ENCODE data around the gene HK1.
"Not testable (repeated sequence)": the region's sequence is repeated elsewhere in the genome, so short reads cannot be mapped to it uniquely, and the experiment has no call there.

The HK1 gene

GRCh38 chr10:69428165-69428564 lies 149.9 kb downstream of the HK1 start:
- no peak for DNase-seq

- no peak for DNase-seq
Observed at GRCh38 chr10:69434169-69434568, 155.9 kb downstream of the HK1 start.

GRCh38 chr10:69434926-69435325 lies 156.6 kb downstream of the HK1 start:
- DNase-seq, result no peak

- no peak for DNase-seq
Observed at GRCh38 chr10:69435966-69436520, 157.7 kb downstream of the HK1 start.

- DNase-seq, result no peak
Observed at GRCh38 chr10:69437321-69438259, 159.3 kb downstream of the HK1 start.

GRCh38 chr10:69438536-69439349 lies 160.4 kb downstream of the HK1 start:
- DNase-seq, result peak; percentile 56

GRCh38 chr10:69439350-69439739 lies 161.0 kb downstream of the HK1 start:
- DNase-seq, result no peak

GRCh38 chr10:69439813-69440506 lies 161.7 kb downstream of the HK1 start:
- DNase-seq, result peak; percentile 38

- no peak for DNase-seq
Observed at GRCh38 chr10:69443354-69443753, 165.1 kb downstream of the HK1 start.

- no peak for DNase-seq
Observed at GRCh38 chr10:69445041-69445440, 166.7 kb downstream of the HK1 start.

GRCh38 chr10:69446229-69446628 lies 167.9 kb downstream of the HK1 start:
- no peak for DNase-seq

- no peak for DNase-seq
Observed at GRCh38 chr10:69446650-69447151, 168.4 kb downstream of the HK1 start.

GRCh38 chr10:69449841-69450240 lies 171.5 kb downstream of the HK1 start:
- DNase-seq, result no peak

GRCh38 chr10:69450395-69450794 lies 172.1 kb downstream of the HK1 start:
- DNase-seq, result not testable (repeated sequence)

- DNase-seq, result no peak
Observed at GRCh38 chr10:69451209-69451783, 173.0 kb downstream of the HK1 start, which contains the start of gene TSPAN15. TSS of gene TSPAN15 (plus strand) at chr10:69451465. CDS start at chr10:69451595, 130 bp downstream.
